RWPE2 (cell line): ENCODE data around the gene DLGAP3.

Experiments used
- ATAC-seq: fragments of 200-7000 bp; cut with Tn5 transposase; 3 replicates; pipeline ENCODE4 v1.9.1; 2021; ENCODE audit warnings: low read depth
- DNase-seq: peaks from one replicate; pipeline ENCODE4 v3.0.0-alpha.2; 2020; ENCODE audit warnings: low spot score
- H3K27ac ChIP-seq: fragments of 450-650 bp; 2 replicates; pipeline ENCODE4 v1.5.1; 2017; ENCODE audit warnings: mild to moderate bottlenecking; ENCODE audit not compliant: poor library complexity, severe bottlenecking
- H3K27me3 ChIP-seq: fragments of 250-450 bp; sonication (Bioruptor Pico); 2 replicates; pipeline ENCODE4 v1.5.1; 2021; ENCODE audit warnings: mild to moderate bottlenecking, moderate library complexity; ENCODE audit not compliant: insufficient read depth, poor library complexity, severe bottlenecking
- H3K36me3 ChIP-seq: fragments of 250-450 bp; sonication (Bioruptor Pico); 2 replicates; pipeline ENCODE4 v1.5.1; 2020; ENCODE audit warnings: low read depth, mild to moderate bottlenecking, moderate library complexity
- H3K4me1 ChIP-seq: fragments of 250-450 bp; sonication (Bioruptor Pico); 2 replicates; pipeline ENCODE4 v1.5.1; 2021; ENCODE audit warnings: mild to moderate bottlenecking, moderate library complexity; ENCODE audit not compliant: insufficient read depth, poor library complexity, severe bottlenecking
- H3K4me3 ChIP-seq: fragments of 250-450 bp; sonication (Bioruptor Pico); 2 replicates; pipeline ENCODE4 v1.5.1; 2021; ENCODE audit warnings: mild to moderate bottlenecking, moderate library complexity; ENCODE audit not compliant: severe bottlenecking
- H3K9me3 ChIP-seq: fragments of 250-450 bp; sonication (Bioruptor Pico); 2 replicates; pipeline ENCODE4 v1.5.1; 2021; ENCODE audit warnings: mild to moderate bottlenecking, moderate library complexity; ENCODE audit not compliant: severe bottlenecking
- CTCF ChIP-seq: fragments of 450-650 bp; IDR thresholded peaks from one replicate; pipeline ENCODE4 v1.5.1; 2017; ENCODE audit warnings: mild to moderate bottlenecking, moderate library complexity; ENCODE audit not compliant: poor library complexity, severe bottlenecking

DLGAP3 gene

GRCh38 chr1:34899471-34899870 is 30.0 kb downstream of the DLGAP3 start:
- no peaks in the 10 kb centered on the region for H3K27me3 ChIP-seq
- no peak overlapping the region for H3K27ac ChIP-seq
- no peaks in the 10 kb centered on the region for H3K4me1 ChIP-seq
- TF ChIP-seq CTCF, result no peak
- no peak for ATAC-seq
- DNase-seq, result no peak
- no peak overlapping the region for H3K4me3 ChIP-seq
- no peaks in the 10 kb centered on the region for H3K9me3 ChIP-seq
- H3K36me3 ChIP-seq, result no peaks in the 10 kb centered on the region

GRCh38 chr1:34898330-34898761 is 31.1 kb downstream of the DLGAP3 start:
- no peaks in the 10 kb centered on the region for H3K27me3 ChIP-seq
- no peaks in the 10 kb centered on the region for H3K36me3 ChIP-seq
- DNase-seq (no peak), ATAC-seq (no peak)
- no peaks in the 10 kb centered on the region for H3K9me3 ChIP-seq
- H3K4me1 ChIP-seq, result no peaks in the 10 kb centered on the region
- no peak for TF ChIP-seq CTCF
- no peak overlapping the region for H3K4me3 ChIP-seq
- H3K27ac ChIP-seq, result no peak overlapping the region

- no peaks in the 10 kb centered on the region for H3K36me3 ChIP-seq
- DNase-seq (no peak), ATAC-seq (no peak)
- no peak overlapping the region for H3K27ac ChIP-seq
- TF ChIP-seq CTCF, result peak; percentile 11
- no peaks in the 10 kb centered on the region for H3K4me1 ChIP-seq
- no peaks in the 10 kb centered on the region for H3K27me3 ChIP-seq
- no peak overlapping the region for H3K4me3 ChIP-seq
- peaks cover 4% of the 10 kb centered on the region for H3K9me3 ChIP-seq
Measured at GRCh38 chr1:34896612-34897011, 32.8 kb downstream of the DLGAP3 start.

GRCh38 chr1:34889705-34890104 is 39.7 kb downstream of the DLGAP3 start:
- no peak overlapping the region for H3K27ac ChIP-seq
- no peak for ATAC-seq
- H3K4me1 ChIP-seq, result no peaks in the 10 kb centered on the region
- H3K36me3 ChIP-seq, result no peaks in the 10 kb centered on the region
- peaks cover 4% of the 10 kb centered on the region for H3K9me3 ChIP-seq
- H3K4me3 ChIP-seq, result no peak overlapping the region
- peaks cover 13% of the 10 kb centered on the region for H3K27me3 ChIP-seq
- no peak for TF ChIP-seq CTCF
- DNase-seq, result no peak

- Histone ChIP-seq H3K27me3 (peaks cover 25% of the 10 kb centered on the region), H3K4me1 (no peaks in the 10 kb centered on the region), H3K4me3 (no peak overlapping the region), H3K36me3 (no peaks in the 10 kb centered on the region), H3K27ac (no peak overlapping the region), H3K9me3 (peaks cover 2% of the 10 kb centered on the region)
- ATAC-seq, result no peak
- TF ChIP-seq CTCF, result no peak
- no peak for DNase-seq
Measured at GRCh38 chr1:34887593-34887992, 41.9 kb downstream of the DLGAP3 start.
